GM21528 (cell line): ENCODE results near the gene ADAMTSL2.

Source experiments
- ATAC-seq: cut with Tn5 transposase; IDR thresholded peaks from one replicate; pipeline ENCODE4 v1.9.1; 2021; ENCODE audit warnings: mild to moderate bottlenecking, moderate library complexity; ENCODE audit not compliant: unreplicated experiment, low FRiP score

ADAMTSL2 gene

GRCh38 chr9:133516256-133516960 lies 18.1 kb upstream of the ADAMTSL2 start:
- ATAC-seq: no peak

- ATAC-seq: no peak
Measured at GRCh38 chr9:133516961-133517350, 17.5 kb upstream of the ADAMTSL2 start.

- ATAC-seq: no peak
Measured at GRCh38 chr9:133517711-133518110, 16.8 kb upstream of the ADAMTSL2 start.

GRCh38 chr9:133518200-133518599 lies 16.3 kb upstream of the ADAMTSL2 start:
- no peak for ATAC-seq

- ATAC-seq: no peak
Measured at GRCh38 chr9:133518706-133519449, 15.6 kb upstream of the ADAMTSL2 start.

GRCh38 chr9:133519693-133520092 lies 14.8 kb upstream of the ADAMTSL2 start:
- ATAC-seq: no peak

- no peak for ATAC-seq
Measured at GRCh38 chr9:133520121-133520835, 14.2 kb upstream of the ADAMTSL2 start.

GRCh38 chr9:133521122-133522072 lies 13.1 kb upstream of the ADAMTSL2 start:
- no peak for ATAC-seq

- ATAC-seq: no peak
Measured at GRCh38 chr9:133522073-133522910, 12.2 kb upstream of the ADAMTSL2 start.

- ATAC-seq: no peak
Measured at GRCh38 chr9:133523106-133523505, 11.4 kb upstream of the ADAMTSL2 start.

GRCh38 chr9:133524146-133524545 lies 10.4 kb upstream of the ADAMTSL2 start:
- ATAC-seq: no peak

GRCh38 chr9:133524679-133525228 lies 9.8 kb upstream of the ADAMTSL2 start, which contains the start of gene MYMK:
Gene MYMK, minus strand, starts transcription at chr9:133524959. Its CDS starts 115 bp downstream, at chr9:133524844.
- ATAC-seq: no peak

- no peak for ATAC-seq
Measured at GRCh38 chr9:133525677-133526076, 8.8 kb upstream of the ADAMTSL2 start.

- ATAC-seq: no peak
Measured at GRCh38 chr9:133526721-133527321, 7.7 kb upstream of the ADAMTSL2 start.

GRCh38 chr9:133527444-133527920 lies 7.0 kb upstream of the ADAMTSL2 start:
- no peak for ATAC-seq

- no peak for ATAC-seq
Measured at GRCh38 chr9:133528001-133528875, 6.3 kb upstream of the ADAMTSL2 start.

GRCh38 chr9:133528876-133529241 lies 5.6 kb upstream of the ADAMTSL2 start:
- ATAC-seq: no peak

GRCh38 chr9:133529457-133529856 lies 5.0 kb upstream of the ADAMTSL2 start:
- no peak for ATAC-seq
